Femur (tissue), 1 donor: ENCODE results near the gene NXPE2.
"Not testable (repeated sequence)": the region's sequence is repeated elsewhere in the genome, so short reads cannot be mapped to it uniquely, and the experiment has no call there.

ENCODE experiments used
- DNase-seq: peaks from one replicate; pipeline ENCODE4 v3.0.0-alpha.2; 2017

NXPE2 gene

GRCh38 chr11:114678125-114679036 is at the start of gene NXPE2:
TSS of gene NXPE2 (plus strand) at chr11:114678527. CDS start at chr11:114678576, 49 bp downstream.
- DNase-seq: no peak

DNA sequence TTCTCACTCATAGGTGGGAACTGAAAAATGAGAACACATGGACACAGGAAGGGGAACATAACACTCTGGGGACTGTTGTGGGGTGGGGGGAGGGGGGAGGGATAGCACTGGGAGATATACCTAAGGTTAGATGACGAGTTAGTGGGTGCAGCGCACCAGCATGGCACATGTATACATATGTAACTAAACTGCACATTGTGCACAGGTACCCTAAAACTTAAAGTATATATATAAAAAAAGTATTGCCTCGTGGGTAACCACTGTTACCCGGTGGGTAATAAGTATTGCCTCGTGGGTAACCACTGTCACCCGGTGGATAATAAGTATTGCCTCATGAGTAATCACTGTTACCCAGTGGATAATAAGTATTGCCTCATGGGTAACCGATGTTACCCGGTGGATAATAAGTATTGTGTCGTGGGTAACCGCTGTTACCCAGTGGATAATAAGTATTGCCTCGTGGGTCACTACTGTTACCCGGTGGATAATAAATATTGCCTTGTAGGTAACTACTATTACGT is 46.8 kb upstream of the NXPE2 start:
- not testable (repeated sequence) for DNase-seq

DNA sequence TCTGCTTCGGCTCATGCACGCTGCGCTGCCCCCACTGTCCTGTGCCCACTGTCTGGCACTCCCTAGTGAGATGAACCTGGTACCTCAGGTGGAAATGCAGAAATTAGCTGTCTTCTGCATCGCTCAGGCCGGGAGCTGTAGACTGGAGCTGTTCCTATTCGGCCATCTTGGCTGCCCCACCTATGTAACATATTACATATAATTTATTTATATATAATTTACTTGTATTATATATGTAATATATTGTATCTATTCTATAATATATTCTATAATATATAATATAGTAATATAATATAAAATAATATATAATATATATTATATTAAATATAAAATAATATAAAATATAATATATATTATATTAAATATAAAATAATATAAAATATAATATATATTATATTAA is 38.9 kb upstream of the NXPE2 start:
- not testable (repeated sequence) for DNase-seq

- DNase-seq: no peak
Measured at GRCh38 chr11:114650661-114651060, 27.7 kb upstream of the NXPE2 start.

- no peak for DNase-seq
Measured at GRCh38 chr11:114651145-114651718, 27.1 kb upstream of the NXPE2 start.

- no peak for DNase-seq
Measured at GRCh38 chr11:114653148-114653547, 25.2 kb upstream of the NXPE2 start.

- DNase-seq: no peak
Measured at GRCh38 chr11:114664641-114665040, 13.7 kb upstream of the NXPE2 start.

DNA sequence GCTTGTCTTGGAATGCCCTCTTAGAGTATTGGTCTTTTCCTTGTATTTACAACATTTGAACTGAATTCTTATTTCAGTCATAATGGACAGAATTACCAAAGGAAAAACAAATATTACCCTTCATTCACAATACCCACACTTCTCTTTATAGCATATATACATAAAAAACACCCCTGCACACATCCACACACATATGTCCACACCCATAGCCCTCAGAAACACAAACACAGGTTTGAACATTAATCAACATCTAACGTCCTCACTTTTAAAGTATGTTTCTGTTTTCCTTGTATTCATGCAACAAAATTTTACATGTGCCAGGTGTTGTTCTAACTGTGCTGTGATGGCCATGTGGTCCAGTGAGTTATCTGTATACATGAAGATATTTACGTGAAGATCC is 11.6 kb upstream of the NXPE2 start:
- no peak for DNase-seq

GRCh38 chr11:114668109-114668508 is 10.2 kb upstream of the NXPE2 start:
- DNase-seq: no peak

GRCh38 chr11:114673661-114674060 is 4.7 kb upstream of the NXPE2 start:
- no peak for DNase-seq

DNA sequence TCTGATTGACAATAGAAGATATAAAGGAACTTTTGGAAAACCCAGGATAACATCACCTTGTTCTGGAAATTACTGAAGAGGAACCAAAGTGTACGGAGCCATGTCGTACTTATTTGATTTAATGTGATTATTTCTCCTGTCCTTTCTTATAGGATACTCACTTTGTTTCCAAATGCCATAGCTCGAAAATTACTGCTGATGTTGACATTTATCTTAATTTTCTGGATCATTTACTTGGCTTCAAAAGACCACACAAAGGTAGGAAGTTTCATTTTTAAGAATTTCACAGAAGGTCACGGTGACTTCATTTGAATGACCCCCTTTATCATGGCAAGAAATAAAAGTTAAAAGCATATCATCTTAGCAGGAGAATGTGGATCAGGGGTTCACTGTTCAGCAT is 1.2 kb downstream of the NXPE2 start:
- DNase-seq: no peak

GRCh38 chr11:114683007-114683406 is 4.7 kb downstream of the NXPE2 start:
- DNase-seq: no peak

DNA sequence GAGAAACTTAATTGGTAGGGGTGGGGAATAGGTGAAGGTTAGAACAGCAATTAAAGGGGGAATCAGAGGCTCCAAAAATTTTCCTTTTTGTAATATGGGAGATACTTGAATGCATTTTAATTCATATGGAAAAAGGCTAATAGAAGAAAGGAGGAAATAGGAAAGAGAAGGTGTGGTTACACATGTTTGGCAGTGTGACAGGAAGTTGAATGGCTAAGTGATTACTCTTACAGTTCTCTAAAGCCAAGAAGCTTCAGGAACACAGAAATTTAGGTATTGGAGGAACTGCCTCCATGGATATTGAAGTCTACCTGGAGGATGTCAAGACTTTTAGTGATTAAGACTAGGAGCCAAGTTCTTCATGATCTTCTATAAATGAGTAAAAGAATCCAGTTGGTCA is 6.3 kb downstream of the NXPE2 start:
- DNase-seq: no peak

GRCh38 chr11:114685097-114685496 is 6.8 kb downstream of the NXPE2 start:
- no peak for DNase-seq

- no peak for DNase-seq
Measured at GRCh38 chr11:114705280-114706024, 27.1 kb downstream of the NXPE2 start.

DNA sequence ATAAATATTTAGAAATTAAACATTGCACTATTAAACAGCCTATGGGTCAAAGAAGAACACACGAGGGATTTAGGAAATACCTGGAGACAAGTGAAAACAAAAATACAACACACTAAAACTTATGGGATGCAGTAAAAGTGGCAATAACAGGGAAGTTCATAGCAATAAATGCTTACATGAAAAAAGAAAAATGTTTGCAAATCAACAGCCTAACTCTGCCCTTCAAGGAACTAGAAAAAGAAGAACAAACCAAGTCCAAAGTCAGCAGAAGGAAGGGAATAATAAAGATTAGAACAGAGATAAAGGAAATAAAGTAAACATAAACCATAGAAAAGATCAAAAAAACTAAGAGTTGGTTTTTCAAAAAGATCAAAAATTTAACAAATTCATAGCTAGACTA is 31.6 kb downstream of the NXPE2 start:
- DNase-seq: no peak

DNA sequence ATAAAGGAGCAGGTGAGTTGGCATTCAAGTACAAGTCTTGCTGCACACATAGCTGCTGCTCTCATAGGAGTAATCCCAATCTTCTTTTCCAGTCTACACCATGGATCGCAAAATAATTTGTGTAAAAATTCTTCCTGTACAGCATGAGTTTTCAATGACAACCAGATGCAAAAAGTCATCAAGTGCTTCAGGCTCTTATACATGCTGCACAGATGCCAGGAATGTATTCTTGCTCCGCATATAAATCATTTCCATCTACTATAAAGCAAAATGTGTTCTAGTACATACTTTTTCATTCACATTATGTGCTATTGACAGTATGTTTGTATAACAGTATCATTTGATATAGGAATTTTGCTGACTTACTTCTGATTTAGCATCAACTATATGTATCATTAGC is 35.4 kb downstream of the NXPE2 start:
- DNase-seq: no peak

DNA sequence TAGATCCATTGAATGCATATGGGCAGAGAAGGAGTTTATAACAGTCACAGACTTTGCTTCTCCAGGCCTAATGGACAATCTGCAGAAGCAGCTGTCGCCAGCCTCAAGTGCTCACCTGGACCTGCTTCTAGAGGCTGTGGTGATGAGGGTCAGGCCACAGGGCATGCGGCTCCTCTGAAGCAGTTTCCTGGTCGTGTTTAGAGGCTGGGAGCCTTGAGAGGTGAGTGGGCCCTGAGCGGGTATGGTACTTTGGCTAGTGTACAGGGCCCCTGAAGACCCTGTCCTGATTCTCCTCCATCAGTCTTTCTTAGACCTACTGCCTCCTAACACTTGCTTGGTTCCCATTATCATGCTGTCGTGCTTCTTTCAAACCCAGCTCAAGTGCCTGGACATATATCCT is 41.2 kb downstream of the NXPE2 start:
- no peak for DNase-seq

- DNase-seq: no peak
Measured at GRCh38 chr11:114724916-114725524, 46.7 kb downstream of the NXPE2 start.

GRCh38 chr11:114725623-114726022 is 47.3 kb downstream of the NXPE2 start:
- no peak for DNase-seq

DNA sequence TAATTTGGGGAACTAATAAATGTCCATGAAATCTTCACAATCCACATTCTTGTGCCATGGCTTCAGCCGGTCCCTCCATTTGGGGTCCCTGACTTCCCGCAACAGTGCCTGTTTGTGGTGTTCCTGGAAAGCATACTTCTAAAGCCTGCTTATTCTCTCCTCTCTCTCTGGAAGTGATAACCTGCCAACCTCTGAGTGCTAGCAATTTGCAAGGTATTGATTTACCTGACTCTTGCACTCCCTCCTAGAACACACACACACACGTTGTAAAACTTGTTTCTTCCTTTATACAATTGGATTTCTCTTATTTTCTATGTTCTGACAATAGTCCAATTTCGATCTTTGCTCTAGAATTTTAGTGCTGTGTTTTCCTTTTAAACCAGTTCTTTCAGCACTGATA is 58.5 kb downstream of the NXPE2 start:
- no peak for DNase-seq

DNA sequence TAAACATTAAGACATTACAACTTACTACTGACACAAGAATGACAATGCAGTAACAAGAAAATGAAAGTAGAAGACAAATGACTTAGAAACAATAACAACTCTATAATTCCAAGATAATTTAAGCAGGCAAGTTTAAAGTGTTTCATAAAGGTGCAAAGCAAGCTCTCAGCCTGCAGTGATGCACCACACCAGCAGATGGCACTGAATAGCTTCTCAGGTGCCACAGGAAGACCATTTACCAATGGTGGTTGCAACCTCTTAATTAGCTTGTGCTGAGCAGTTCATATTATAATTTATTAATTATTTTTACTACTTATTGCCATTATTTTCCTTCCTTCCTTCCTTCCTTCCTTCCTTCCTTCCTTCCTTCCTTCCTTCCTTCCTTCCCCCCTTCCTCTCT is 60.6 kb downstream of the NXPE2 start:
- no peak for DNase-seq

GRCh38 chr11:114745150-114745671 is 66.9 kb downstream of the NXPE2 start:
- DNase-seq: no peak
